T-helper 2 cell treated with Interferon-gamma antibody and Interleukin-4, amounts not matched to agents 100 ng/mL and 5 ng/mL, for 36 hours (primary cell): Measurements from ENCODE around the gene WNT7B. TPM values are rescaled to one million over a fixed set of nuclear protein-coding genes. Genes with fewer than 3 reads are reported as not detected.

ENCODE experiments used
- intact Hi-C: fragments of 100-400 bp; cut with micrococcal nuclease; formaldehyde crosslinking; loops from one replicate; pipeline ENCODE4 v1.15.1; 2023
- total RNA-seq: library from RNA; stranded (reverse); gene quantifications from 2 replicates; pipeline ENCODE4 v1.2.3, GENCODE V29; 2022

WNT7B gene
- total RNA-seq, 1 donor from 2014 or later, result not detected

GRCh38 chr22:45997077-45997776 lies 20.3 kb upstream of the WNT7B start:
- intact Hi-C loops, result loop anchor here (10.0 kb wide), 1 partner anchor 548 kb away; no protein-coding TSS in a partner anchor

- intact Hi-C loops, result loop anchor here (10.0 kb wide), 1 partner anchor 548 kb away; no protein-coding TSS in a partner anchor
Observed at GRCh38 chr22:45996241-45997076, 19.5 kb upstream of the WNT7B start.

GRCh38 chr22:45995405-45996101 lies 18.6 kb upstream of the WNT7B start:
- intact Hi-C loops, result loop anchor here (10.0 kb wide), 1 partner anchor 549 kb away; no protein-coding TSS in a partner anchor

GRCh38 chr22:45994491-45995404 lies 17.8 kb upstream of the WNT7B start:
- intact Hi-C loops, result loop anchor here (10.0 kb wide), 1 partner anchor 550 kb away; no protein-coding TSS in a partner anchor

GRCh38 chr22:45993841-45994240 lies 16.9 kb upstream of the WNT7B start:
- intact Hi-C loops, result loop anchor here (10.0 kb wide), 1 partner anchor 551 kb away; no protein-coding TSS in a partner anchor

- intact Hi-C loops, result loop anchor here (10.0 kb wide), 1 partner anchor 552 kb away; no protein-coding TSS in a partner anchor
Observed at GRCh38 chr22:45993143-45993692, 16.3 kb upstream of the WNT7B start.

- intact Hi-C loops, result loop anchor here (10.0 kb wide), 1 partner anchor 552 kb away; no protein-coding TSS in a partner anchor
Observed at GRCh38 chr22:45992737-45993136, 15.8 kb upstream of the WNT7B start.

- intact Hi-C loops, result loop anchor here (10.0 kb wide), 1 partner anchor 554 kb away; no protein-coding TSS in a partner anchor
Observed at GRCh38 chr22:45991098-45991497, 14.1 kb upstream of the WNT7B start.

GRCh38 chr22:45987136-45987861 lies 10.3 kb upstream of the WNT7B start:
- intact Hi-C loops, result no loop called here

GRCh38 chr22:45984316-45984916 lies 7.5 kb upstream of the WNT7B start:
- intact Hi-C loops, result no loop called here

GRCh38 chr22:45983797-45984196 lies 6.8 kb upstream of the WNT7B start:
- intact Hi-C loops, result no loop called here

- intact Hi-C loops, result no loop called here
Observed at GRCh38 chr22:45980761-45981160, 3.8 kb upstream of the WNT7B start.

GRCh38 chr22:45980268-45980570 lies 3.3 kb upstream of the WNT7B start:
- intact Hi-C loops, result no loop called here

GRCh38 chr22:45978275-45978713 lies 1.3 kb upstream of the WNT7B start:
- intact Hi-C loops, result no loop called here

GRCh38 chr22:45977551-45978274 lies 751 bp upstream of the WNT7B start:
- intact Hi-C loops, result no loop called here

- intact Hi-C loops, result no loop called here
Observed at GRCh38 chr22:45976254-45977002, 534 bp downstream of the WNT7B start.
